ENCODE measurements around the gene SCAMP1.

Gene SCAMP1

GRCh38 chr5:78407458-78407857, 47.0 kb downstream of the SCAMP1 start:
- no peak overlapping the region for H4K8ac ChIP-seq (ENCODE audit: low read length)
- no peak overlapping the region for H2AK5ac ChIP-seq (ENCODE audit: low read length, severe bottlenecking)
- H2BK120ac ChIP-seq (ENCODE audit: low read depth, low read length), result no peak overlapping the region
- no peak overlapping the region for H2BK12ac ChIP-seq (ENCODE audit: low read length in 2 of 2)
- no peak overlapping the region for H2AFZ ChIP-seq (ENCODE audit: low read depth, low read length)
- H3K79me1 ChIP-seq (replicated peaks; ENCODE audit: low read length, poor library complexity, severe bottlenecking), result peaks cover 36% of the 10 kb centered on the region
- no peak overlapping the region for H3K23ac ChIP-seq (ENCODE audit: low read length in 2 of 2)
- H3K27ac ChIP-seq (ENCODE audit: low read length, poor library complexity, severe bottlenecking), result no peak overlapping the region
- no peak overlapping the region for H3K14ac ChIP-seq (ENCODE audit: low read length in 2 of 2)
- no peak overlapping the region for H2BK15ac ChIP-seq (ENCODE audit: low read depth, poor library complexity, severe bottlenecking)
- no peak overlapping the region for H3K4ac ChIP-seq (ENCODE audit: low read depth in 1 of 2, low read length in 2 of 2)
- H3K4me2 ChIP-seq (ENCODE audit: low read length, poor library complexity, severe bottlenecking), result no peak overlapping the region
- no peaks in the 10 kb centered on the region for H3K4me1 ChIP-seq (ENCODE audit: control insufficient read depth, insufficient read depth, low read depth, low read length)
- H3K4me3 ChIP-seq (ENCODE audit: insufficient read depth in 1 of 2, low read depth in 1 of 2, low read length in 2 of 2), result no peak overlapping the region
- no peak for DNase-seq
- no peak overlapping the region for H3K18ac ChIP-seq (ENCODE audit: low read depth in 1 of 2, low read length in 2 of 2)
- no peaks in the 10 kb centered on the region for H3K36me3 ChIP-seq (ENCODE audit: control insufficient read depth in 1 of 2, insufficient read depth in 2 of 2, low read depth in 1 of 2, low read length in 2 of 2)
- H3K9me3 ChIP-seq (ENCODE audit: control insufficient read depth, low read length), result no peaks in the 10 kb centered on the region
- no peak overlapping the region for H2BK5ac ChIP-seq (ENCODE audit: low read depth, low read length, poor library complexity, severe bottlenecking)
- H3K27me3 ChIP-seq (ENCODE audit: control insufficient read depth in 1 of 2, insufficient read depth in 1 of 2, low read length in 2 of 2), result no peaks in the 10 kb centered on the region
- no peak overlapping the region for H3K9ac ChIP-seq (ENCODE audit: low read length)
- no peak overlapping the region for H4K91ac ChIP-seq (ENCODE audit: low read length)

GRCh38 chr5:78411586-78411985, 51.2 kb downstream of the SCAMP1 start:
- Histone ChIP-seq H3K27me3 (ENCODE audit: control insufficient read depth in 1 of 2, insufficient read depth in 1 of 2, low read length in 2 of 2) (no peaks in the 10 kb centered on the region), H2AFZ (ENCODE audit: low read depth, low read length) (no peak overlapping the region), H2BK12ac (ENCODE audit: low read length in 2 of 2) (no peak overlapping the region), H3K18ac (ENCODE audit: low read depth in 1 of 2, low read length in 2 of 2) (no peak overlapping the region), H3K4me1 (ENCODE audit: control insufficient read depth, insufficient read depth, low read depth, low read length) (no peaks in the 10 kb centered on the region), H2AK5ac (ENCODE audit: low read length, severe bottlenecking) (no peak overlapping the region), H3K36me3 (ENCODE audit: control insufficient read depth in 1 of 2, insufficient read depth in 2 of 2, low read depth in 1 of 2, low read length in 2 of 2) (peaks cover 0 to 14% of the 10 kb centered on the region in 2 experiments), H4K91ac (ENCODE audit: low read length) (no peak overlapping the region), H3K4ac (ENCODE audit: low read depth in 1 of 2, low read length in 2 of 2) (no peak overlapping the region), H3K23ac (ENCODE audit: low read length in 2 of 2) (no peak overlapping the region), H3K9me3 (ENCODE audit: control insufficient read depth, low read length) (no peaks in the 10 kb centered on the region), H2BK120ac (ENCODE audit: low read depth, low read length) (no peak overlapping the region), H2BK5ac (ENCODE audit: low read depth, low read length, poor library complexity, severe bottlenecking) (no peak overlapping the region), H3K14ac (ENCODE audit: low read length in 2 of 2) (no peak overlapping the region), H3K27ac (ENCODE audit: low read length, poor library complexity, severe bottlenecking) (no peak overlapping the region), H2BK15ac (ENCODE audit: low read depth, poor library complexity, severe bottlenecking) (no peak overlapping the region), H3K4me2 (ENCODE audit: low read length, poor library complexity, severe bottlenecking) (no peak overlapping the region), H3K9ac (ENCODE audit: low read length) (no peak overlapping the region), H3K79me1 (replicated peaks; ENCODE audit: low read length, poor library complexity, severe bottlenecking) (peaks cover 24% of the 10 kb centered on the region), H3K4me3 (ENCODE audit: insufficient read depth in 1 of 2, low read depth in 1 of 2, low read length in 2 of 2) (no peak overlapping the region), H4K8ac (ENCODE audit: low read length) (no peak overlapping the region)
- DNase-seq, result no peak

GRCh38 chr5:78416677-78417425, 56.4 kb downstream of the SCAMP1 start:
- no peak overlapping the region for H3K4me2 ChIP-seq (ENCODE audit: low read length, poor library complexity, severe bottlenecking)
- no peak overlapping the region for H3K14ac ChIP-seq (ENCODE audit: low read length in 2 of 2)

GRCh38 chr5:78419396-78419795, 59.0 kb downstream of the SCAMP1 start:
- Histone ChIP-seq H4K91ac (ENCODE audit: low read length) (no peak overlapping the region), H3K4me3 (ENCODE audit: insufficient read depth in 1 of 2, low read depth in 1 of 2, low read length in 2 of 2) (no peak overlapping the region), H2BK15ac (ENCODE audit: low read depth, poor library complexity, severe bottlenecking) (no peak overlapping the region), H2AFZ (ENCODE audit: low read depth, low read length) (no peak overlapping the region), H2BK5ac (ENCODE audit: low read depth, low read length, poor library complexity, severe bottlenecking) (no peak overlapping the region), H2BK120ac (ENCODE audit: low read depth, low read length) (no peak overlapping the region), H3K4me1 (ENCODE audit: control insufficient read depth, insufficient read depth, low read depth, low read length) (no peaks in the 10 kb centered on the region), H2AK5ac (ENCODE audit: low read length, severe bottlenecking) (no peak overlapping the region), H3K79me1 (replicated peaks; ENCODE audit: low read length, poor library complexity, severe bottlenecking) (peaks cover 3% of the 10 kb centered on the region), H3K9ac (ENCODE audit: low read length) (no peak overlapping the region), H3K4me2 (ENCODE audit: low read length, poor library complexity, severe bottlenecking) (no peak overlapping the region), H3K4ac (ENCODE audit: low read depth in 1 of 2, low read length in 2 of 2) (no peak overlapping the region), H3K9me3 (ENCODE audit: control insufficient read depth, low read length) (no peaks in the 10 kb centered on the region), H3K27ac (ENCODE audit: low read length, poor library complexity, severe bottlenecking) (no peak overlapping the region), H3K18ac (ENCODE audit: low read depth in 1 of 2, low read length in 2 of 2) (no peak overlapping the region), H3K23ac (ENCODE audit: low read length in 2 of 2) (no peak overlapping the region), H2BK12ac (ENCODE audit: low read length in 2 of 2) (no peak overlapping the region), H4K8ac (ENCODE audit: low read length) (no peak overlapping the region), H3K36me3 (ENCODE audit: control insufficient read depth in 1 of 2, insufficient read depth in 2 of 2, low read depth in 1 of 2, low read length in 2 of 2) (peaks cover 0 to 62% of the 10 kb centered on the region in 2 experiments), H3K14ac (ENCODE audit: low read length in 2 of 2) (no peak overlapping the region), H3K27me3 (ENCODE audit: control insufficient read depth in 1 of 2, insufficient read depth in 1 of 2, low read length in 2 of 2) (no peaks in the 10 kb centered on the region)
- WGBS, result 93% methylated on average over 2 of the region's 3 CpGs
- no peak for DNase-seq

More at GRCh38 chr5:78416677-78417425, 56.4 kb downstream of the SCAMP1 start:
- H3K4me3 ChIP-seq (ENCODE audit: insufficient read depth in 1 of 2, low read depth in 1 of 2, low read length in 2 of 2), result no peak overlapping the region
- peaks cover 0 to 56% of the 10 kb centered on the region in 2 experiments for H3K36me3 ChIP-seq (ENCODE audit: control insufficient read depth in 1 of 2, insufficient read depth in 2 of 2, low read depth in 1 of 2, low read length in 2 of 2)
- 100% methylated on average over 1 of the region's 1 CpG for WGBS
- H3K27me3 ChIP-seq (ENCODE audit: control insufficient read depth in 1 of 2, insufficient read depth in 1 of 2, low read length in 2 of 2), result no peaks in the 10 kb centered on the region
- H2BK120ac ChIP-seq (ENCODE audit: low read depth, low read length), result no peak overlapping the region
- peaks cover 7% of the 10 kb centered on the region for H3K79me1 ChIP-seq (replicated peaks; ENCODE audit: low read length, poor library complexity, severe bottlenecking)
- no peak overlapping the region for H3K18ac ChIP-seq (ENCODE audit: low read depth in 1 of 2, low read length in 2 of 2)
- no peaks in the 10 kb centered on the region for H3K9me3 ChIP-seq (ENCODE audit: control insufficient read depth, low read length)
- H2AK5ac ChIP-seq (ENCODE audit: low read length, severe bottlenecking), result no peak overlapping the region
- H3K9ac ChIP-seq (ENCODE audit: low read length), result no peak overlapping the region
- no peak overlapping the region for H4K91ac ChIP-seq (ENCODE audit: low read length)
- H3K4me1 ChIP-seq (ENCODE audit: control insufficient read depth, insufficient read depth, low read depth, low read length), result no peaks in the 10 kb centered on the region
- DNase-seq, result no peak
- H2AFZ ChIP-seq (ENCODE audit: low read depth, low read length), result no peak overlapping the region
- H3K23ac ChIP-seq (ENCODE audit: low read length in 2 of 2), result no peak overlapping the region
- no peak overlapping the region for H2BK5ac ChIP-seq (ENCODE audit: low read depth, low read length, poor library complexity, severe bottlenecking)
- H2BK12ac ChIP-seq (ENCODE audit: low read length in 2 of 2), result no peak overlapping the region
- H2BK15ac ChIP-seq (ENCODE audit: low read depth, poor library complexity, severe bottlenecking), result no peak overlapping the region
- H3K4ac ChIP-seq (ENCODE audit: low read depth in 1 of 2, low read length in 2 of 2), result no peak overlapping the region
- no peak overlapping the region for H3K27ac ChIP-seq (ENCODE audit: low read length, poor library complexity, severe bottlenecking)
- no peak overlapping the region for H4K8ac ChIP-seq (ENCODE audit: low read length)

Data from mesenchymal stem cell (in vitro differentiated cells and primary cell).